ENCODE measurements around the gene MAP3K10.

DNA sequence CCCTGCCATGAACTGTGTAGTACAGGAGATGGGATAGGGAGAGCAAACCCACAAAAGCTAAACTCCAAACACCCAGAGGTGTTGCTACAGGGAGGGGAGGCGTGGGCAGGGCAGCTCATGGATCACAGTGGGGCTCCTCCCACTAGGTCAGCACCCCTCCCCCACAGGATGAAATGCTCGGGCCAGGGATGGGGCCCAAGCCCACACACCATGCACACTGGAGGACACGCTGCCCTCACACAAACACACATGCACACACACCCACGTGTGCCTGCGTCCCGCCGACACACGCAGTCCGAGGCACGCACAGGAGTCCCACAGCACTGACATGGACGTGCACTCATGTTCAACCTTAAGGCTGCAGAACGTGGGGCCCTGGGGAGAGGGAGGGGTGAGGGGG is 41.3 kb downstream of the MAP3K10 start:
- TF ChIP-seq POLR2A (IDR thresholded peaks at IDR 0.05; ENCODE audit: low read length) = no peak
- TF ChIP-seq GATA1 (IDR thresholded peaks at IDR 0.05; ENCODE audit: low read depth, low read length) = no peak
